ENCODE results near the gene TFR2. TPM values are rescaled to one million over a fixed set of nuclear protein-coding genes. Genes with fewer than 3 reads are reported as not detected.

TFR2 gene
- total and polyA plus RNA-seq, 9 of the 15 experiments (the other 6 are each of a cell fraction or from before 2014, with no cell fraction given) = 3.8 to 123 (median 51.1) TPM

GRCh38 chr7:100604976-100605911 lies 36.1 kb downstream of the TFR2 start (continued):
- peak; percentile 89 for TF ChIP-seq MGA (IDR thresholded peaks at IDR 0.05)
- TF ChIP-seq, protein P1, sequence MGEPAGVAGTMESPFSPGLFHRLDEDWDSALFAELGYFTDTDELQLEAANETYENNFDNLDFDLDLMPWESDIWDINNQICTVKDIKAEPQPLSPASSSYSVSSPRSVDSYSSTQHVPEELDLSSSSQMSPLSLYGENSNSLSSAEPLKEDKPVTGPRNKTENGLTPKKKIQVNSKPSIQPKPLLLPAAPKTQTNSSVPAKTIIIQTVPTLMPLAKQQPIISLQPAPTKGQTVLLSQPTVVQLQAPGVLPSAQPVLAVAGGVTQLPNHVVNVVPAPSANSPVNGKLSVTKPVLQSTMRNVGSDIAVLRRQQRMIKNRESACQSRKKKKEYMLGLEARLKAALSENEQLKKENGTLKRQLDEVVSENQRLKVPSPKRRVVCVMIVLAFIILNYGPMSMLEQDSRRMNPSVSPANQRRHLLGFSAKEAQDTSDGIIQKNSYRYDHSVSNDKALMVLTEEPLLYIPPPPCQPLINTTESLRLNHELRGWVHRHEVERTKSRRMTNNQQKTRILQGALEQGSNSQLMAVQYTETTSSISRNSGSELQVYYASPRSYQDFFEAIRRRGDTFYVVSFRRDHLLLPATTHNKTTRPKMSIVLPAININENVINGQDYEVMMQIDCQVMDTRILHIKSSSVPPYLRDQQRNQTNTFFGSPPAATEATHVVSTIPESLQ (CRISPR knock-in tag; IDR thresholded peaks at IDR 0.05) = no peak
- TF ChIP-seq, protein P2, sequence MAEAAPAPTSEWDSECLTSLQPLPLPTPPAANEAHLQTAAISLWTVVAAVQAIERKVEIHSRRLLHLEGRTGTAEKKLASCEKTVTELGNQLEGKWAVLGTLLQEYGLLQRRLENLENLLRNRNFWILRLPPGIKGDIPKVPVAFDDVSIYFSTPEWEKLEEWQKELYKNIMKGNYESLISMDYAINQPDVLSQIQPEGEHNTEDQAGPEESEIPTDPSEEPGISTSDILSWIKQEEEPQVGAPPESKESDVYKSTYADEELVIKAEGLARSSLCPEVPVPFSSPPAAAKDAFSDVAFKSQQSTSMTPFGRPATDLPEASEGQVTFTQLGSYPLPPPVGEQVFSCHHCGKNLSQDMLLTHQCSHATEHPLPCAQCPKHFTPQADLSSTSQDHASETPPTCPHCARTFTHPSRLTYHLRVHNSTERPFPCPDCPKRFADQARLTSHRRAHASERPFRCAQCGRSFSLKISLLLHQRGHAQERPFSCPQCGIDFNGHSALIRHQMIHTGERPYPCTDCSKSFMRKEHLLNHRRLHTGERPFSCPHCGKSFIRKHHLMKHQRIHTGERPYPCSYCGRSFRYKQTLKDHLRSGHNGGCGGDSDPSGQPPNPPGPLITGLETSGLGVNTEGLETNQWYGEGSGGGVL (CRISPR knock-in tag; IDR thresholded peaks at IDR 0.05) = no peak
- 0 out of 6 replicates have a peak, but pooled peaks of 1 of the 3 experiments have one; percentile 18 for TF ChIP-seq CTCF (IDR thresholded peaks at IDR 0.05 in 2 of 3, conservative IDR thresholded peaks at IDR 0.05 in 1 of 3; ENCODE audit: insufficient read depth in 2 of 3, low read depth in 1 of 3, low read length in 3 of 3)
- peak in 1 of 2 experiments; percentile 13; a peak in 1 of 4 replicates for TF ChIP-seq MAZ (CRISPR knock-in tag; conservative IDR thresholded peaks at IDR 0.05 in 1 of 2, IDR thresholded peaks at IDR 0.05 in 1 of 2)
- 0 out of 2 replicates have a peak, but pooled peaks have one; percentile 51 for TF ChIP-seq KDM2B (CRISPR knock-in tag; IDR thresholded peaks at IDR 0.05)
- TF ChIP-seq GTF2A2 (tag; IDR thresholded peaks at IDR 0.05) = no peak

Measured in K562 (cell line).